Subcutaneous abdominal adipose tissue (tissue), 5 donors: ENCODE measurements around the gene TEX2.

ENCODE experiments used
- H3K27ac ChIP-seq: one replicate; pipeline ENCODE4 v1.7.0; 2013; ENCODE audit warnings: low read depth, mild to moderate bottlenecking, inconsistent platforms, low read length, moderate library complexity
- H3K27me3 ChIP-seq, 5 donors: one replicate each; pipeline ENCODE4 v1.7.0; 2013; ENCODE audit warnings: low read length in 5 of 5, inconsistent platforms in 1 of 5; ENCODE audit not compliant: control insufficient read depth in 5 of 5, insufficient read depth in 4 of 5
- H3K36me3 ChIP-seq, 5 donors: one replicate each; pipeline ENCODE4 v1.7.0; 2013; ENCODE audit warnings: low read length in 5 of 5; ENCODE audit not compliant: control insufficient read depth in 5 of 5, insufficient read depth in 5 of 5
- H3K4me1 ChIP-seq, 5 donors: one replicate each; pipeline ENCODE4 v1.7.0; 2013; ENCODE audit warnings: low read length in 5 of 5, mild to moderate bottlenecking in 3 of 5, moderate library complexity in 1 of 5; ENCODE audit not compliant: control insufficient read depth in 5 of 5, insufficient read depth in 5 of 5
- H3K4me3 ChIP-seq, 5 donors: one replicate each; pipeline ENCODE4 v1.7.0; 2013; ENCODE audit warnings: low read length in 5 of 5, low read depth in 1 of 5
- H3K9ac ChIP-seq, 5 donors: one replicate each; pipeline ENCODE4 v1.7.0; 2013; ENCODE audit warnings: low read length in 5 of 5, mild to moderate bottlenecking in 4 of 5, moderate library complexity in 3 of 5
- H3K9me3 ChIP-seq, 5 donors: one replicate each; pipeline ENCODE4 v1.7.0; 2013; ENCODE audit warnings: low read length in 5 of 5; ENCODE audit not compliant: control insufficient read depth in 5 of 5
- donor health status: healthy.
- donor health status: healthy.
- donor health status: healthy.
- donor health status: healthy.
- donor health status: healthy.

The TEX2 gene

GRCh38 chr17:64162554-64162953 lies 100.5 kb downstream of the TEX2 start:
- Histone ChIP-seq H3K4me3 (no peak overlapping the region), H3K36me3 (peaks cover 0 to 21% (median 6%) of the 10 kb centered on the region in 5 donors), H3K9me3 (no peaks in the 10 kb centered on the region), H3K9ac (no peak overlapping the region), H3K27me3 (no peaks in the 10 kb centered on the region), H3K4me1 (no peaks in the 10 kb centered on the region), H3K27ac (no peak overlapping the region)

- Histone ChIP-seq H3K4me1 (peaks cover 1 to 4% (median 3%) of the 10 kb centered on the region in 5 donors), H3K9ac (no peak overlapping the region), H3K36me3 (peaks cover 0 to 17% (median 6%) of the 10 kb centered on the region in 5 donors), H3K27me3 (no peaks in the 10 kb centered on the region), H3K27ac (no peak overlapping the region), H3K9me3 (no peaks in the 10 kb centered on the region), H3K4me3 (no peak overlapping the region)
These were observed 101.5 kb downstream of the TEX2 start for GRCh38 chr17:64161380-64162176.

- Histone ChIP-seq H3K36me3 (peaks cover 0 to 6% (median 2%) of the 10 kb centered on the region in 5 donors), H3K27me3 (no peaks in the 10 kb centered on the region), H3K4me1 (peaks cover 11 to 16% (median 15%) of the 10 kb centered on the region in 5 donors), H3K4me3 (no peak overlapping the region), H3K9me3 (no peaks in the 10 kb centered on the region), H3K9ac (no peak overlapping the region), H3K27ac (no peak overlapping the region)
These were observed 102.7 kb downstream of the TEX2 start for GRCh38 chr17:64160378-64160777.

GRCh38 chr17:64158831-64159590 lies 104.0 kb downstream of the TEX2 start:
- Histone ChIP-seq H3K27me3 (no peaks in the 10 kb centered on the region), H3K36me3 (peaks cover 0 to 2% (median 0%) of the 10 kb centered on the region in 5 donors), H3K4me3 (no peak overlapping the region), H3K27ac (no peak overlapping the region), H3K9me3 (no peaks in the 10 kb centered on the region), H3K4me1 (peaks cover 11 to 27% (median 17%) of the 10 kb centered on the region in 5 donors), H3K9ac (no peak overlapping the region)

- H3K9ac ChIP-seq: no peak overlapping the region
- H3K4me3 ChIP-seq: no peak overlapping the region
- no peak overlapping the region for H3K27ac ChIP-seq
- H3K9me3 ChIP-seq: no peaks in the 10 kb centered on the region
- H3K36me3 ChIP-seq: peaks cover 0 to 4% (median 0%) of the 10 kb centered on the region in 5 donors
- peaks cover 11 to 32% (median 17%) of the 10 kb centered on the region in 5 donors for H3K4me1 ChIP-seq
- H3K27me3 ChIP-seq: no peaks in the 10 kb centered on the region
These were observed 104.7 kb downstream of the TEX2 start for GRCh38 chr17:64158406-64158805.

- Histone ChIP-seq H3K27ac (no peak overlapping the region), H3K4me1 (peaks cover 11 to 33% (median 17%) of the 10 kb centered on the region in 5 donors), H3K4me3 (no peak overlapping the region), H3K36me3 (peaks cover 0 to 10% (median 1%) of the 10 kb centered on the region in 5 donors), H3K9me3 (no peaks in the 10 kb centered on the region), H3K9ac (no peak overlapping the region), H3K27me3 (no peaks in the 10 kb centered on the region)
These were observed 105.3 kb downstream of the TEX2 start for GRCh38 chr17:64157669-64158180.

GRCh38 chr17:64156670-64157069 lies 106.4 kb downstream of the TEX2 start:
- Histone ChIP-seq H3K9me3 (no peaks in the 10 kb centered on the region), H3K4me3 (no peak overlapping the region), H3K36me3 (peaks cover 3 to 16% (median 7%) of the 10 kb centered on the region in 5 donors), H3K4me1 (peaks cover 11 to 39% (median 17%) of the 10 kb centered on the region in 5 donors), H3K9ac (peak overlapping the region in 3 of 5 donors; percentile 27 to 40 (median 40)), H3K27me3 (no peaks in the 10 kb centered on the region), H3K27ac (no peak overlapping the region)

- Histone ChIP-seq H3K36me3 (peaks cover 3 to 16% (median 7%) of the 10 kb centered on the region in 5 donors), H3K9me3 (no peaks in the 10 kb centered on the region), H3K27ac (peak overlapping the region; percentile 31), H3K9ac (peak overlapping the region in 4 of 5 donors; percentile 27 to 62 (median 40)), H3K4me3 (peak overlapping the region in 3 of 5 donors; percentile 18 to 28 (median 25)), H3K27me3 (no peaks in the 10 kb centered on the region), H3K4me1 (peaks cover 11 to 39% (median 17%) of the 10 kb centered on the region in 5 donors)
These were observed 107.1 kb downstream of the TEX2 start for GRCh38 chr17:64155751-64156544.

- H3K27me3 ChIP-seq: no peaks in the 10 kb centered on the region
- H3K36me3 ChIP-seq: peaks cover 3 to 13% (median 10%) of the 10 kb centered on the region in 5 donors
- no peaks in the 10 kb centered on the region for H3K9me3 ChIP-seq
- peaks cover 11 to 39% (median 18%) of the 10 kb centered on the region in 5 donors for H3K4me1 ChIP-seq
- peak overlapping the region; percentile 31 for H3K27ac ChIP-seq
- H3K9ac ChIP-seq: peak overlapping the region in 1 of 5 donors; percentile 13
- no peak overlapping the region for H3K4me3 ChIP-seq
These were observed 107.9 kb downstream of the TEX2 start for GRCh38 chr17:64155129-64155528.
